Measurements from ENCODE around the gene CCDC30.
"Not testable (repeated sequence)": the region's sequence is repeated elsewhere in the genome, so short reads cannot be mapped to it uniquely, and the experiment has no call there.

The CCDC30 gene

DNA sequence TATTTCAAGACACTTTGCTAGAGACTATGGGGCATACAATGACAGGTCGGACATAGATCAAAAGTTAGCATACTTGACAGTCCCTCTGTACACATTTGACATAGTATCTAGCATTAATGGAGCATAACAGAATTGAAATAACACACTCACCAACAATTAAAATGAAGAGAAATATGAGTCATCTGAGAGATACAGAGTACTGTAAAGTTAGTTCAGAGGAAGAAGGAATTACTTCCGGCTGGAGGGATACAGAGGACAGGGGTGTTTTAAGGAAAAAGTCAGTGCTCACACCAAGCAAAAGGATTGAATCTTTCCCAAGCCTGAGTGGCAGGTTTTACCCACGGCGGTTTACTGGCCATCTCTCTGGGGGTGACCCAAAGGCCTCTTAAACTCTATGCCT lies 9.7 kb upstream of the CCDC30 start:
- DNase-seq, result no peak

DNA sequence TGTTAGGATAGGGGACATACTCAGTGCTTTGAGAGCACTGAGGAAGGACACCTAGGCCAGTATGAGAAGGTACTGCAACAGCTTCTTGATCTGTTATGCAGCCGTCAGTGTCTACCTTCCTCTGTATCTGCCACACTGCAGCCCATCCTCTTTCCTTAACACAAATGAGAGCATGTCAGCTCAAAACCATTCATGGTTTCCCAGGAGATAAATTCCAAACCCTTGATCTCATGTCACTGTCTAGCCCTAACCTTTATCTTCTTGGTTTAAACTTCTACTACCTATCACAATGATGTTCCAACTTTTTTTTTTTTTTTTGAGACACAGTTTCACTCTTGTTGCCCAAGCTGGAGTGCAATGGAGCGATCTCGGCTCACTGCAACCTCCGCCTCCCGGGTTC lies 8.7 kb upstream of the CCDC30 start:
- no peak for DNase-seq

DNA sequence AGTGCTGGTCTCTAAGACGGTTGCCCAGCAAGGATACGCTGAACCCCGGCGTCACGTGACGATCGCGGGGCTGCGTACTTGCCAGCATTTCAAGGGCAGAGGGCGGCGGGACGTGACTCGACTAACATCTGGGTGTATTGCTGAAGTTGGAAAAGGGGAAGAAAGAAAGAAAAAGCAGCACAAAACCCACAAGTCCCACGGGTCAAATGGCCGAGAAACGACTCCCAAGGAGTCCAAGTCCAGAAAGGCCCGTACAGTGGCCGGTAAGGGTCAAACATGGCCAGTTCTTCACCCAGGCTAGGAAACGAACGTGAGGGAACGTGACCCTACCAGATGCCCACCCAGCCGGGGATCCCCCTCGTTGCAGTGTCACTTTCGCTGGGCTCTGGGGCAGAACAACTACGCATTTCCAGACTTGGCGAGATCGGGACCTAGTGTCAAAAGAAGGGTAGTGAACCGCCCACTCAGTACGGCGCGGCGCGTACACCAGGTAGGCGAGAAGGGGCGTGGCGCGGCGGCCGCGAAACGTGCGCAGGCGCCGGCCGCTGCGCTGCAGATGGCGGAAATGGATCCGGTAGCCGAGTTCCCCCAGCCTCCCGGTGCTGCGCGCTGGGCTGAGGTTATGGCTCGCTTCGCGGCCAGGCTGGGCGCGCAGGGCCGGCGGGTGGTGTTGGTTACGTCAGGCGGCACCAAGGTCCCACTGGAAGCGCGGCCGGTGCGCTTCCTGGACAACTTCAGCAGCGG lies 6.9 kb upstream of the CCDC30 start, which contains the start of the genes PPCS and ZMYND12:
Gene PPCS, plus strand, starts transcription at position 534 of the 744 bp plus-strand sequence. Its CDS starts 23 bp downstream, at position 557.
Gene ZMYND12, minus strand, starts transcription at position 13 of the 744 bp plus-strand sequence. CDS start 25 bp downstream, outside the sequence.
- DNase-seq, result peak; percentile 92 to 94

DNA sequence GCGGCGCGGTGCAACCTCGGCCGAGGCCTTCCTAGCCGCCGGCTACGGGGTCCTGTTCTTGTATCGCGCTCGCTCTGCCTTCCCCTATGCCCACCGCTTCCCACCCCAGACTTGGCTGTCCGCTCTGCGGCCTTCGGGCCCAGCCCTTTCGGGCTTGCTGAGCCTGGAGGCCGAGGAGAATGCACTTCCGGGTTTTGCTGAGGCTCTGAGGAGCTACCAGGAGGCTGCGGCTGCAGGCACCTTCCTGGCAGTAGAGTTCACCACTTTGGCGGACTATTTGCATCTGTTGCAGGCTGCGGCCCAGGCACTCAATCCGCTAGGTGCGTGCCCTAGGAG lies 6.4 kb upstream of the CCDC30 start:
- peak; percentile 55 to 68 for DNase-seq

DNA sequence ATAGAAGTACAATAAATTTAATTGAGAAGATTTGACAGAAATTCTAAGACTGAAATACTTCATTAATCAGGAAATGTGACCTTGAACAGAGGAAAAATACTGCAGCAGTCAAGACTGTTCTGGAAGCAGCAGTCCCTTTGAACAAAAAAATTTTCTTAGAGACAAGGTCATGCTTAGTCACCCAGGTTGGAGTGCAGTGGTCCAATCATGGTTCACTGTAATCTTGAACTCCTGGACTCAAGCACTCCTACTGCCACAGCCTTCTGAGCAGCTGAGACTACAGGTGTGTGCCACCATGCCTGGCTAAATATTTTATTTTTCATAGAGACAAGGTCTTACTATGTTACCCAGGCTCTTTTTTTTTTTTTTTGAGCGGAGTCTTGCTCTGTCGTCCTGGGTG lies 1.9 kb upstream of the CCDC30 start:
- DNase-seq, result no peak

DNA sequence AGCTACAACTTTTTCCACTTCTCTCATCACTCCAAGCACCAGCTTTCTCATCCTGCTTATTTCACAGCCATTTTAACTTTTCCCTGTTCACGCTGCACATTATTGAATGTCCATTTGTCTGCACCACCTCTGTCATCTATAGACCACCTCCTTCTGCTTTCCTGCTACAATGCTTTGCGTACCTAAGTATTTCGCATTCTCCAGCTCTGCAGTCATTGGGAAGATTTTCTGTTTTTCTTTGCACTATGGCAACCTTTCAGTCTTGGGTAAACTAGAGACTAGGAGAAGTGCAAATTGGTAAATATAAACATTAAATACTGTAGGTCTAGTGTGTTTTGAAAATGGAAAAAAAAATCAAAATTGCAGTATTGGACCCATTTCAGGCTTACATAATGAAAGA lies 835 bp downstream of the CCDC30 start:
- DNase-seq, result no peak

DNA sequence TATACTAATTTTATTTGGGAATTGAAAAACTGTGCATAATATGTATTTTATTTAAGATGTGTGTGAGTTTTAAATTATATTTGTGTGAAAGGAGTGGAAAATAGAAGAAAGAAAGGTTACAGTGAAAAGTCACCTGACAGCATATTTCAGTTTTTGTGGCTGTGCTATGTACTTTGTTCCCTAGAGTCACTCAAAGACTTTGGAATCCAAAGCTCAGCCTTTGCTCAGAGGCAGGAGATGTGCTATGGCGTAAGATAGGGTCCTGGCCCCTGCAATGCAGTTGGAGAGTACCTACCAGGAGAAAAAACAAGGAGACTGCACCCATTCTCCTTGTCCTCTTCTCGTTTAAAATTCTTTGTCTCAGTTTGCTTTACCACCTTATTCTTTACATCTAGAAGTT lies 2.9 kb downstream of the CCDC30 start:
- no peak for DNase-seq

DNA sequence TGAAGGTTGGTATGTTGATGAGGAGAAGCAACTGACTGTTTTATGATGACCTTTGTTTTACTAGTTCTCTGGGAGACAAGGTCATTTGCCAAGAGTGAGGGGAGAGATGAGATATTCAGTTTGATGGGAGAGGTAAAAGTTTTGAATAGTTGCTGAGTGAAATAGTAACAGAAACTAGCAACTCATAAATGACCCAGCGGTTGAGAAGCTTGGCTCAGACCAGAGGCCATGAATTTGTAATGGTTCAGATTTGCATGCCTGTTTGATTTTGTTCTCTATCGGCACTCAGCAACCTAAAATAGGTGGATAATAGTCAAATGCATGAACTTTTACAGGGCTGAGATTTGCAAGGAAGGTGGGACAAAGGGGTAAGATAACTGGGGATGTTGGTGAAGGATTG lies 6.6 kb downstream of the CCDC30 start:
- DNase-seq, result no peak

DNA sequence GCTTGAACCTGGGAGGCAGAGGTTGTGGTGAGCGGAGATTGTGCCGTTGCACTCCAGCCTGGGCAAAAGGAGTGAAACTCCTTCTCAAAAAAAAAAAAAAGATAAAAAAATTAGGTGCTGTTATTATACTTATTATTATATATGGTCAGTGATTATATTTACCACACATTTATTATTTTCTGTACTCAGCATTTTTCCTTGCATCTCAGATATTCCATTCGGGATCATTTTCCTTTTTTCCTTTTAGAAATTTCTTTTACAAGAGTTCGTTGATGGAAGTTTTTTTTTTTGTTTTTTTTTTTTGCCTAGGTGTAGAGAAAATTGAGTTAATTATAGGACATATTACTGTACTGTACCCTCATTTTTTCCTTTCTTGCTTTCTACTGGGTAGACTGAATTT lies 13.5 kb downstream of the CCDC30 start:
- DNase-seq, result no peak

DNA sequence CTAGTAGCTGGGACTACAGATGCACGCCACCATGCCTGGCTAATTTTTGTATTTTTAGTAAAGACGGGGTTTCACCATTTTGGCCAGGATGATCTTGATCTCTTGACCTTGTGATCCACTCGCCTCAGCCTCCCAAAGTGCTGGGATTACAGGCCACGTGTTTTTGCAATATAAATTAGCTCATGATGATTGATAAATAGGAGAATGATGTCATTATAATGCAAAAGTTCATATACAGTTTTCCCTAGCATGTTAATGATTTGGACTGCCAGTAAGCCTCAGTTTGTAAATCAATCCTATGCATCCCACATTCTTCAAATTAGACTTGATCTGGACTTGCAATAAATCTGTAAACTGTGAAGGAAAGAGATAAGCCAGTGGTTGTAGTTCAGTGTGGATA lies 14.3 kb downstream of the CCDC30 start:
- DNase-seq, result not testable (repeated sequence)

DNA sequence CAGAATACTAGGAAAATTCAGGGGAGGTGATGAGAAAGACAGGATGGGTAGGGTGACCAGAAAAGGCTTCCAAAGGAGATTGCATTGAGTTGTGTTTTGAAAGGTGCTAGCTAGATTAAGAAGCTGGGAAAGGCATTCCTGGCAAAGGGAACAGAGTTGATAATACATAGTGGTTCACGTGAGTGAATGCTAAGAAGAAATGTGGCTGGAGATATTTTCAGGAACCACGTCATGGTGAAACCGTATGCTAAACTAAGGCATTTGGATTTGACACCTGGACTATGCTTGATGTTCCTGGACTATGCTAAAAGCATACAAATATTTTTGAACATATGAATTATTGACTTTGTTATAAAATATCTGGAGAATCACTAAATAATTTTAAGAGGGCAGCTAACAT lies 14.7 kb downstream of the CCDC30 start:
- DNase-seq, result no peak

DNA sequence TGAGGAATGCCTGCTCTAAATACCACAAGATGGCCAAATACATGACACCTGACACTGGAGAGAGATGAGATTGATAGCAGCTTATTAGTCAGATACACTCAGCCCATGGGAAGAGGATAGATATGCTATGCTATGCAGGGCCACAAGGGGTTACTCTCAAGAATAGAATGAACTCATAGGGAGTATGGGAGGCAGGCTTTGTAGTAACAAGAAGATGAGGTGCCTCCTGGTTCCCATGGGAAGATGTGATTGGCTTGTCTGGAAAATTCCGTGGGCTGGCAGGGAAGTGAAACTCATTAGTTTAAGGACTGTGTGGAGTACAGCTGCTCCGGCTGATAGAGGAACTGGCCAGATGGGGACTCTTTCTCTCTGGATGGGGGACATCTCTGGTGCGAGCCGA lies 16.5 kb downstream of the CCDC30 start:
- DNase-seq, result no peak

DNA sequence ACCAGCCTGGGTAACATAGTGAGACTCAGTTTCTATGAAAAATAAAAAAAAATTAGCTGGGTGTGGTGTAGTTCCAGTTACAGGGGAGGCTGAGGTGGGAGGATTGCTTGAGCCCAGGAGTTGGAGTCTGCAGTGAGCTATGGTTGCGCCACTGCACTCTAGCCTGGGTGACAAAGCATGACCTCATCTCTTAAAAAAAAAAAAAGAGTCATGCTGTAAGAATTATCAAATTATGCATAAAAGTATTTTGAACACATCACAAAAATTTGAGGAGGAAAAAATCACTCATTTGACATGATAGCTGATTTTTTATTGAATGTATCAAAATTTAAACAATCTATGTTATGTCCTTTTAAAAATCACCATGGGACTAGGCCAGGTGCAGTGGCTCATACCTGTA lies 17.8 kb downstream of the CCDC30 start:
- DNase-seq, result no peak

DNA sequence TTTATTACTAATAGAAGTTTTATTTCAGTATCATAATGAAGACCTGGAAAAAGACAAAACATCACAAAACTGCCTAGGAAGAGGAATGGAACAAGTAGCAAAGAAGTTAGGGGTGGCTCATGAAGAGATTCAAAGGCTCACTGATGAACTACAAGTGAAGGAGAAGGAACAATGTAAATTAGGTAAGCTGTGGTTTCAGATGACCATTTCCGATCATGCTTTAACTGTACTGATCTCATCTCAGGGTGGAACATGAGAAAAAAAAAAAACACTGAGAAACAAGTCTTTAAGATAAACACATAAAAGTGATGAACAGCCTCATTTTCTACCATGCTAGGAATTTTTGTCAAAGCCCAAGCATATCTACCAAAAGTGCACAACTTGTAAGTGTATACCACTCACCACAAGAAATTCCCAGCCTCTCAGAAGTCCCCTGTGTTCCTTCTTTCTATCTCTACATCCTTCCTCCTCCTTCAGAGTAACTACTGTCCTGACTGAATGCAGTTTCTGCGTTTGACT lies 19.6 kb downstream of the CCDC30 start:
- DNase-seq, result no peak

DNA sequence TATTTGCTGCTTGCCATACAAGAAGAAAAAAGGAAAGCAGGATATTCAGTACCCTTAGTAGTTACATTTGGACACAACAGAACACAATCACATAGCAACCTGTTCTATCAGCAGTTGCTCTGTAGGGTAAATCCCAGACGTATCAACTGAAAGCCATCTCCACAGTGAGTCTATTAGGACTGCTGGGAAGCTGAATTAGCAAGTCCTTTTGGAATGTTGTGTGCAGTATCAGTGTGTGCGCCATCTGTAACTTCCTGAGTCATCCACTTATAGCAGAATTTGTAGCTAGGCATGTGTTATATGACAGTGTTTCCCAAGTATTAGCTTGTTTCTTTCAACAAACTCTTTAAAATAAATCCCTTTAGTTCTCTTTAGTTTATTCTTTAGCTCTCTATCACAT lies 21.3 kb downstream of the CCDC30 start:
- DNase-seq, result no peak

DNA sequence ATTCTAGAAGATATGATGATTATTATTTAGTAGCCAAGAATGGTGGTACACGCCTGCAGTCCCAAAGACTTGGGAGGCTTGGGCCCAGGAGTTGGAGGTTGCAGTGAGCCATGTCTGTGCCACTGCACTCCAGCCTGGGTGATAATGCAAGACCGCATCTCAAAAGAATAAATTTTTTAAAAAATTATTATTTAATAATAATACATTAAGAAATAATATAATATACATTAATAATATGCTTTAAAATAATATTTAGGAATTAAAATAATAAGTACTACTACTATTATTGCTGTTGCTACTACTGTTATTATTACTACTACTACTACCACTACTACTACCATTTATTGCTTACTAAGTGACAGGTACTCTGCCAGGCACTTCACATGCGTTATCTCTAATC lies 27.2 kb downstream of the CCDC30 start:
- DNase-seq, result no peak

DNA sequence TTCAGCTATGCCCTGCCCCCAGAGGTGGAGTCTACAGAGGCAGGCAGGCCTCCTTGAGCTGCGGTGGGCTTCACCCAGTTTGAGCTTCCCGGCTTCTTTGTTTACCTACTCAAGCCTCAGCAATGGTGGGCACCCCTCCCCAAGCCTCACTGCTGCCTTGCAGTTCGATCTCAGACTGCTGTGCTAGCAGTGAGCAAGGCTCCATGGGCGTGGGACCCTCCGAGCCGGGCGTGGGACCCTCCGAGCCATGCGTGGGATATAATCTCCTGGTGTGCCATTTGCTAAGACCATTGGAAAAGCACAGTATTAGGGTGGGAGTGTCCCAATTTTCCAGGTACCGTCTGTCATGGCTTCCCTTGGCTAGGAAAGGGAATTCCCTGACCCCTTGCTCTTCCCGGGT lies 38.9 kb downstream of the CCDC30 start:
- not testable (repeated sequence) for DNase-seq

DNA sequence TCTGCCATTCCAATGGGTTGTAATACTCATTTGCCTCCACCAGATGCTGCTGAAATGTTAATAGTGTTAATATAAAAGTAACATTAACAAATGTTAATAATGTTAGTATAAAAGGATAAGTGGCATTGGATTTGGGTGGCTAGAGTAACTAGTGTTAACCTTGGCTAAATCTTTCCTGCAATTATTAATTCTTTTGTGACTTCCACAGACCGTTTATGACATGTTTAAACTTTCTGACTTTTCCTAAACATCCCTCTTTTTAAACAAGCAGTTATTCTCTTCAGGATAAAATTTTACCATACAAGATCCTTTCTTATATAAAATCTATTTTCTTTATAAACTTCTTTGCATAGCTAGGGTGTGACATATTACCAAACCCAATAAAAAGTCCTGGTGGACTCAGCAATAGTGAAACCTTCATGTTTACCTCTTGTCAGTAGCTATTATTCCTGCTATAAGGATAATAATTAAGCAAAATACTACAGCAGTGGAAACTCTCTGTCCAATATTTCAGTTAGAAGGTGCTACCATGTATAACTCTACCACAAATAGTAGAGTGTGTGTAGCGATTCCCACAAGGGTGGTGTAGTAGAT lies 41.5 kb downstream of the CCDC30 start:
- no peak for DNase-seq

DNA sequence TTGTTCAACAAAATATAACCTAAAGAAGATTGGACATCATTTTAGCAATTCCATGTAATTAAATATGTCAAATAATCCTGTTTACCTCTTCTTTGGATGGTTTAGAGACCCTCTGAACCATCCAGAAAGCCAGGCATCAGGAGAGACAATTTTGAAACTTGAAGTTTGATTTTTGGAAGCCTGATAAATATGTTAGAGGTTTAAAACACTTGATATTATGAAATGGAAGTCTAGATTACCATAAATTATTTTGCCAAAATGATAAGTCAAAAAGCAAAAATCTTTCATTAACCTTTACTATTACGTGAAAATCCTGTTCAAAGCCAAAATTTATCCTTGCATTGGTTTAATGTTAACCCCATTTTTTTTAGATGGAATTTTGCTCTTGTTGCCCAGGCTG lies 43.5 kb downstream of the CCDC30 start:
- DNase-seq, result no peak

DNA sequence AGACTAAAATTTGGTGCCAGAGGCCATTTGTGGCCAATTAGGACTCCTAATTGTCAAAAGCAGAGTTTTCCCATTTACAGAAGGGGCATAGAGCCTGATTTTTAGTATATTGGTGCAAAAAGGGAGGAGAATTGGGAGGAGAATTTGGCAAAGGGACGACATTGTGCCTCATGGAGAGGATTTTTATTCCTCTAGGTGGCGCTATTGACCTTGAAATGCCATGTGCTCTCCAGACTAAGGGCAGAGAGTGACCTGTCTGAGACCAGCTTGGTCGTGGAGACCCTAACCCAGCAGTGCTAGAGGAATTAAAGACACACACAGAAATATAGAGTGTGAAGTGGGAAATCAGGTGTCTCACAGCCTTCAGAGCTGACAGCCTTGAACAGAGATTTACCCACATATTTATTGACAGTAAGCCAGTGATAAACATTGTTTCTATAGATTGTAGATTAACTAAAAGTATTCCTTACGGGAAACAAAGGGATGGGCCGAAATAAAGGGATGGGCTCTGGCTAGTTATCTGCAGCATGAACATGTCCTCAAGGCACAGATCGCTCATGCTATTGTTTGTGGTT lies 48.6 kb downstream of the CCDC30 start:
- DNase-seq, result not testable (repeated sequence)

DNA sequence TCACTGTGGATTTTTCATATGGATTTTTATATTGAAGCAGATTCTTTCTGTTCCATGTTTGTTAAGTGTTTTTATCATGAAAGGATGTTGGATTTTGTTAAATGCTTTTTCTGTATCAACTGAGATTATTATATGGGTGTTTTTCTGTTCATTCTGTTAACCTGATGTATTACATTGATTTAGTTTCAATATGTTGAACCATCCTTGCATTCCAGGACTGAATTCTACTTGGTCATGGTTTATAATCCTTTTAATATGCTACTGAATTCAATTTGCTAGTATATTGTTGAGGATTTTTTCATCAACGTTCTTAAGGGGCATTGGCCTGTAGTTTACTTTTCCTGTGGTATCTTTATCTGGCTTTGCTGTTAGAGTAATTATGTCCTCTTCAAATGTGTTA lies 55.8 kb downstream of the CCDC30 start:
- no peak for DNase-seq

DNA sequence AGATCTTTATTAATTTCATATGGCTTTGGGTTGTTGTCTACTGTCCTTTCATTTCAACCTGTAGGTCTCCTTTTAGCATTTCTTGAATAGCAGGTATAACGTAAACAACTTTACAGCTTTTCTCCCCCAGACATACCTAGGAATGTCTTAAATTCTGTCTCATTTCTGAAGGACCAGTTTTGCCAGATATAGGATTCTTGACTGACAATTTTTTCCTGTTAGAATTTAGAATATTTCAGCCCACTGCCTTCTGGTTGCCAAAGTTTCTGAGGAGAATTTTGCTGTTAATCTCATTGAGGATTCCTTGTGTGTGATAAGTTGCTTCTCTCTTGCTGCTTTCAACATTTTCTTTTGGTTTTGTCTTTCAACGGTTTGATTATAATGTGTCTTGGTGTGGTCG lies 60.1 kb downstream of the CCDC30 start:
- DNase-seq, result no peak

DNA sequence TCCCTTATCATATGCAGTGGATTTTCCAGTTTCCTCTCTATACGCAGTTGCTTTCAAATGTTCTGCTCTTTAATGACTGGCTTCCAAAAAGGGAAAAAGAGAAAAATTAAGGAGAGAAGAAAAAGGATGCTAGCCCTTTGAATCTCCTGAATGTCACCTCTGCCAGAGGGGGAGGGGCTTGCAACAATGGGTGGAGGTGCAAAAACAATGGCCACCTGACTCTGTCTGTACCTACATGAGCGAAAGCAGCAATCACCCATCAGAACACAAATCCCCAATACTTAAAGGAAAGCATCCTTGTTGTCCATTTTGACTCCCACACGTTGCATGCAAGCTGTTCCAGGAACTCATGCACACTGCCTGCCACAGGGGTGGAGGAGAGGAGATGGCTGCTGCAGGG lies 61.2 kb downstream of the CCDC30 start:
- no peak for DNase-seq

DNA sequence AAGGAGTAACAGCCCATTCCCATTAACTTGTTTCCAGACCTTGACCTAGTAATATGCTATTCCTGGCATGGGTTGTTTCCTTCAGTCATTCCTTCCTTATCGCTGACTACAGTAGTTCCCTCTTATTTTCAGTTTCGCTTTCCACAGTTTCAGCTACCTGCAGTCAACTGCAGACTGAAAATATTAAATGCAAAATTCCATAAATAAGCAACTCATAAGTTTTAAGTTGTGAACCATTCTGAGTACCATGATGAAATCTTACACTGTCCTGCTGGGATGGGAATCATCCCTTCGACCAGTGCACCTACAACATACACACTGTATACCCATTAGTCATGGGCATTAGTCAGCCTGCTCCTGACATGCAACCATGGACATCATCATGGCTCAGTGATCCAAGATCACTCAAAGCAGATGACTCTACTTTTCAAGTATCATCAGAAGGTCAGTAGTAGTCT lies 66.7 kb downstream of the CCDC30 start:
- DNase-seq, result peak in 1 of 2 experiments; percentile 2

Measured in activated CD4-positive, alpha-beta T cell treated with anti-CD3 and anti-CD28 coated beads, Interleukin-2, amount 50 U/mL, for 48 hours (primary cell).